Body of pancreas (tissue), 4 donors: ENCODE results near the gene C8A. TPM values are rescaled to one million over a fixed set of nuclear protein-coding genes. Genes with fewer than 3 reads are reported as not detected.

ENCODE experiments used
- ATAC-seq: fragments of 150-250 bp; one replicate; pipeline ENCODE4 v1.9.1; 2016
- DNase-seq, 4 donors: peaks; one replicate each; pipeline ENCODE4 v3.0.0-alpha.2; 2019
- H3K27ac ChIP-seq, 4 donors: fragments of 200-600 bp; sonication (generic); 1 replicate in 3 of 4; 2 replicates in 1 of 4; pipeline versions ENCODE4 v1.5.1 to v1.6.1; 2016 to 2019; ENCODE audit warnings: mild to moderate bottlenecking in 1 of 4, mixed read lengths in 1 of 4, moderate library complexity in 1 of 4
- H3K27me3 ChIP-seq, 2 donors: fragments of 200-600 bp; sonication (generic); one replicate each; pipeline ENCODE4 v1.6.0; 2016; ENCODE audit warnings: mild to moderate bottlenecking in 1 of 2
- H3K36me3 ChIP-seq, 2 donors: fragments of 200-600 bp; sonication (generic); replicated peaks in 1 of 2; 2 replicates each; pipeline ENCODE4 v1.5.1; 2016; ENCODE audit warnings: low read depth in 2 of 2; ENCODE audit not compliant: insufficient read depth in 1 of 2
- H3K4me1 ChIP-seq: fragments of 200-600 bp; sonication (generic); one replicate; pipeline ENCODE4 v1.6.0; 2016
- H3K4me3 ChIP-seq, 2 donors: fragments of 200-600 bp; sonication (generic); 1 replicate in 1 of 2; 2 replicates in 1 of 2; pipeline ENCODE4 v1.5.1; 2016 to 2019
- H3K9me3 ChIP-seq, 3 donors: fragments of 200-600 bp; sonication (generic); 1 replicate in 2 of 3; 2 replicates in 1 of 3; pipeline ENCODE4 v1.5.1; 2016
- CTCF ChIP-seq, 7 experiments: fragments of 450-650 bp in 4 of 7; fragments of 200-600 bp in 3 of 7; sonication (generic) in 3 of 7; IDR thresholded peaks; one replicate each; pipeline ENCODE4 v1.5.1; 2016 to 2019; ENCODE audit warnings: antibody characterized with exemption in 7 of 7
- POLR2A ChIP-seq, 3 donors: fragments of 450-650 bp; IDR thresholded peaks; one replicate each; pipeline ENCODE4 v1.6.1; 2016; ENCODE audit warnings: antibody characterized with exemption in 3 of 3, mild to moderate bottlenecking in 2 of 3
- WGBS, 2 donors: methylation state at CpG; one replicate each; pipeline ENCODE4 v1.1.5; 2017; 5-methylcytosine and 5-hydroxymethylcytosine counted together
- intact Hi-C: fragments of 100-400 bp; cut with DNase I; formaldehyde crosslinking; loops from one replicate; pipeline ENCODE4 v1.15.1; 2023
- total RNA-seq, 2 donors: library from RNA; depleted of rRNA; stranded (reverse); fragments of >200 nt; gene quantifications; one replicate each; pipeline ENCODE4 v1.1.0, GENCODE V29; 2016

The C8A gene
- total RNA-seq, 2 donors from 2014 or later: not detected

DNA sequence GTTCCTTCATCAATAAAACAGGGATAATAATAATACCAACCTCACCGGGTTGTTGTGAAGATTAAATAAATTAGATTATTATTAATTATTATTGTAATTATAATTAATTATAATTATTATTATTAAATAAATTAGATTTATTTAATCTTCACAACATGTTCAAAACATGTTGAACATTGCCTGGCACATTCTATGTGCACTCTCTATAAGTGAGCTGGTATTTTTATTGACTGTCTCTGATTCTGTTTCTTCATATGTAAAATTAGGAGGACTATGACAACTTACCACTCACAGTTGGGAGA lies 112.1 kb downstream of the C8A start:
- intact Hi-C loops: no loop called here
- Histone ChIP-seq H3K4me1 (peaks cover 13% of the 10 kb centered on the region), H3K9me3 (no peaks in the 10 kb centered on the region), H3K27ac (no peak overlapping the region), H3K27me3 (no peaks in the 10 kb centered on the region), H3K4me3 (no peak overlapping the region), H3K36me3 (no peaks in the 10 kb centered on the region)
- TF ChIP-seq POLR2A (IDR thresholded peaks at IDR 0.05) (no peak), CTCF (IDR thresholded peaks at IDR 0.05) (no peak)
- ATAC-seq: no peak
- WGBS, 2 donors: 79 to 84% methylated on average over 1 of the region's 1 CpG
- no peak for DNase-seq

- Histone ChIP-seq H3K36me3 (no peaks in the 10 kb centered on the region), H3K27me3 (no peaks in the 10 kb centered on the region), H3K27ac (no peak overlapping the region), H3K9me3 (no peaks in the 10 kb centered on the region), H3K4me1 (peaks cover 13% of the 10 kb centered on the region), H3K4me3 (no peak overlapping the region)
- DNase-seq (no peak), ATAC-seq (no peak)
- intact Hi-C loops: no loop called here
- TF ChIP-seq POLR2A (IDR thresholded peaks at IDR 0.05) (no peak), CTCF (IDR thresholded peaks at IDR 0.05) (no peak)
- 55 to 56% methylated on average over 3 of the region's 3 CpGs for WGBS, 2 donors
Observed at GRCh38 chr1:56967355-56967754, 112.8 kb downstream of the C8A start.

Other genes starting within 250 kb of the C8A start
- gene PRKAA2, start 209.5 kb upstream of the C8A start, total RNA-seq: 1 to 10 TPM; 3.3 to 7.5 TPM
- gene FYB2, start 35.4 kb upstream of the C8A start, total RNA-seq: 1 to 10 TPM; 2.3 to 3.4 TPM
- not detected for gene C8B, start 111.2 kb downstream of the C8A start, total RNA-seq